H1 (cell line): Measurements from ENCODE around the gene MSI2. TPM values are rescaled to one million over a fixed set of nuclear protein-coding genes. Genes with fewer than 3 reads are reported as not detected.

Experiments used
- CTCF ChIA-PET: fragments of 300-600 bp; sonication (Branson Sonifier 250); formaldehyde crosslinking; loops from one replicate; lab custom pipeline; 2021; ENCODE audit not compliant: partially characterized antibody; lab: Charles Lee
- POLR2A ChIA-PET: fragments of 300-600 bp; sonication (Branson Sonifier 250); formaldehyde crosslinking; loops from one replicate; lab custom pipeline; 2021; ENCODE audit warnings: inconsistent platforms; ENCODE audit not compliant: partially characterized antibody; lab: Charles Lee
- DNase-seq, 2 experiments: peaks; one replicate each; pipeline versions ENCODE4 v3.0.0 to v3.0.0-alpha.2; 2010 to 2022; ENCODE audit warnings: low spot score in 2 of 2, low read depth in 1 of 2, mixed read lengths in 1 of 2
- FAIRE-seq: peaks from 2 replicates; lab custom pipeline; 2011; peaks lifted over from hg19 to GRCh38; lab: Jason Lieb, UNC
- H2AFZ ChIP-seq: 2 replicates; pipeline ENCODE4 v1.8.1; 2012; ENCODE audit warnings: low read length, inconsistent platforms
- H2AK5ac ChIP-seq: 2 replicates; pipeline ENCODE4 v1.6.1; 2013; ENCODE audit warnings: low read depth, low read length
- H2BK120ac ChIP-seq: replicated peaks from 2 replicates; pipeline ENCODE3; 2013; ENCODE audit warnings: low read depth, low read length, inconsistent platforms
- H2BK12ac ChIP-seq: 2 replicates; pipeline ENCODE4 v1.6.1; 2013; ENCODE audit warnings: low read depth, low read length
- H2BK15ac ChIP-seq: 2 replicates; pipeline ENCODE4 v1.6.1; 2013; ENCODE audit warnings: low read length
- H2BK20ac ChIP-seq: 2 replicates; pipeline ENCODE4 v1.6.1; 2013; ENCODE audit warnings: low read length
- H2BK5ac ChIP-seq: 2 replicates; pipeline ENCODE4 v1.6.1; 2013; ENCODE audit warnings: low read depth, low read length
- H3K14ac ChIP-seq: 2 replicates; pipeline ENCODE4 v1.6.1; 2013; ENCODE audit warnings: inconsistent platforms; ENCODE audit not compliant: insufficient read length
- H3K18ac ChIP-seq: 2 replicates; pipeline ENCODE4 v1.6.1; 2013; ENCODE audit warnings: low read length; ENCODE audit errors: extremely low read depth
- H3K23ac ChIP-seq: 2 replicates; pipeline ENCODE4 v1.6.1; 2013; ENCODE audit warnings: inconsistent platforms; ENCODE audit not compliant: insufficient read length
- H3K23me2 ChIP-seq: 2 replicates; pipeline ENCODE4 v1.6.1; 2013; ENCODE audit warnings: low read depth, low read length
- H3K27ac ChIP-seq: 2 replicates; pipeline ENCODE4 v1.6.1; 2011; ENCODE audit warnings: low read depth, low read length, inconsistent platforms
- H3K27me3 ChIP-seq, 4 experiments: replicated peaks in 1 of 4; 1 replicate in 1 of 4; 2 replicates in 3 of 4; pipeline versions ENCODE4 v1.6.1 to v1.8.1; 2011 to 2013; ENCODE audit warnings: low read length in 3 of 4, mild to moderate bottlenecking in 3 of 4, inconsistent platforms in 2 of 4, mixed read lengths in 2 of 4, moderate library complexity in 1 of 4; ENCODE audit not compliant: control insufficient read depth in 3 of 4, insufficient read depth in 3 of 4; ENCODE audit errors: extremely low read depth in 1 of 4
- H3K36me3 ChIP-seq, 4 experiments: 2 replicates each; pipeline versions ENCODE4 v1.6.1 to v1.8.1; 2011 to 2013; ENCODE audit warnings: mild to moderate bottlenecking in 4 of 4, low read length in 3 of 4, moderate library complexity in 2 of 4, control low read depth in 1 of 4, inconsistent platforms in 1 of 4; ENCODE audit not compliant: insufficient read depth in 4 of 4, control insufficient read depth in 2 of 4
- H3K4ac ChIP-seq: replicated peaks from 2 replicates; pipeline ENCODE3; 2013; ENCODE audit warnings: low read length, low read depth, mixed read lengths, inconsistent platforms; ENCODE audit not compliant: insufficient read length
- H3K4me1 ChIP-seq, 4 experiments: replicated peaks in 1 of 4; 1 replicate in 1 of 4; 2 replicates in 3 of 4; pipeline versions ENCODE4 v1.6.1 to v1.8.1; 2011 to 2013; ENCODE audit warnings: low read length in 3 of 4, inconsistent platforms in 2 of 4, mixed read lengths in 1 of 4; ENCODE audit not compliant: insufficient read depth in 4 of 4, control insufficient read depth in 3 of 4
- H3K4me2 ChIP-seq, 2 experiments: 2 replicates each; pipeline versions ENCODE4 v1.6.1 to v1.8.1; 2011 to 2013; ENCODE audit warnings: low read depth in 2 of 2, low read length in 2 of 2, control low read depth in 1 of 2, inconsistent platforms in 1 of 2, mild to moderate bottlenecking in 1 of 2; ENCODE audit not compliant: insufficient read depth in 1 of 2
- H3K4me3 ChIP-seq, 4 experiments: fragments of 200-600, 300-600 bp in 1 of 4; sonication (generic), shearing (Covaris generic), sonication (Bioruptor Twin) in 1 of 4; 2 replicates each; pipeline versions ENCODE4 v1.5.1 to v1.8.1; 2011 to 2016; ENCODE audit warnings: low read length in 4 of 4, low read depth in 3 of 4, control low read depth in 2 of 4, inconsistent platforms in 2 of 4, mild to moderate bottlenecking in 2 of 4, mixed read lengths in 1 of 4, moderate library complexity in 1 of 4; ENCODE audit not compliant: insufficient read depth in 2 of 4; ENCODE audit errors: extremely low read depth in 1 of 4
- H3K56ac ChIP-seq: replicated peaks from 2 replicates; pipeline ENCODE3; 2013; ENCODE audit warnings: low read depth, mild to moderate bottlenecking, mixed read lengths, low read length, inconsistent platforms; ENCODE audit not compliant: insufficient read length
- H3K79me1 ChIP-seq: 2 replicates; pipeline ENCODE4 v1.6.1; 2013; ENCODE audit warnings: low read depth, low read length, control low read depth
- H3K79me2 ChIP-seq, 2 experiments: 2 replicates each; pipeline versions ENCODE4 v1.6.1 to v1.8.1; 2012 to 2013; ENCODE audit warnings: low read length in 2 of 2, mild to moderate bottlenecking in 2 of 2, inconsistent platforms in 1 of 2; ENCODE audit not compliant: insufficient read depth in 2 of 2, control insufficient read depth in 1 of 2
- H3K9ac ChIP-seq, 4 experiments: replicated peaks in 1 of 4; 1 replicate in 1 of 4; 2 replicates in 3 of 4; pipeline versions ENCODE4 v1.6.1 to v1.8.1; 2011 to 2013; ENCODE audit warnings: low read depth in 3 of 4, low read length in 3 of 4, control low read depth in 2 of 4, mild to moderate bottlenecking in 2 of 4, moderate library complexity in 2 of 4, inconsistent platforms in 1 of 4; ENCODE audit errors: extremely low read depth in 1 of 4
- H3K9me3 ChIP-seq, 2 experiments: 2 replicates each; pipeline versions ENCODE4 v1.6.1 to v1.8.1; 2012 to 2013; ENCODE audit warnings: mild to moderate bottlenecking in 2 of 2, moderate library complexity in 2 of 2, control low read depth in 1 of 2, inconsistent platforms in 1 of 2, low read depth in 1 of 2, low read length in 1 of 2, mixed read lengths in 1 of 2; ENCODE audit not compliant: insufficient read depth in 2 of 2
- H4K20me1 ChIP-seq, 2 experiments: replicated peaks in 1 of 2; 2 replicates each; pipeline versions ENCODE3 to v1.8.1; 2011 to 2013; ENCODE audit warnings: inconsistent platforms in 2 of 2, low read length in 2 of 2, mild to moderate bottlenecking in 1 of 2; ENCODE audit not compliant: insufficient read depth in 2 of 2, control insufficient read depth in 1 of 2
- H4K5ac ChIP-seq: 2 replicates; pipeline ENCODE4 v1.6.1; 2013; ENCODE audit warnings: low read length, low read depth, mixed read lengths, inconsistent platforms; ENCODE audit not compliant: insufficient read length
- H4K8ac ChIP-seq: 2 replicates; pipeline ENCODE4 v1.8.0; 2013; ENCODE audit warnings: mild to moderate bottlenecking, moderate library complexity, low read length, inconsistent platforms; ENCODE audit not compliant: insufficient read depth; ENCODE audit errors: extremely low read depth
- H4K91ac ChIP-seq: replicated peaks from 2 replicates; pipeline ENCODE3; 2013; ENCODE audit warnings: low read length, mixed read lengths, inconsistent platforms; ENCODE audit not compliant: insufficient read length
- SUZ12 ChIP-seq: fragments of 200-600 bp; sonication (generic); IDR thresholded peaks from 2 replicates; pipeline ENCODE4 v1.6.1; 2012; ENCODE audit warnings: mild to moderate bottlenecking, inconsistent platforms, low read length, moderate library complexity, mixed read lengths
- TAF1 ChIP-seq: IDR thresholded peaks from 2 replicates; pipeline ENCODE4 v1.6.1; 2011; ENCODE audit warnings: mild to moderate bottlenecking, low read depth, low read length
- WGBS, 2 experiments: shearing (Covaris generic) in 1 of 2; methylation state at CpG; one replicate each; pipeline versions ENCODE4 v1.1.6 to v1.1.7; 2013 to 2015; ENCODE audit warnings: low lambda C conversion rate in 2 of 2, mixed read lengths in 2 of 2, inconsistent platforms in 1 of 2, low coverage in 1 of 2, missing lambda C conversion rate in 1 of 2; ENCODE audit not compliant: insufficient replicate concordance in 2 of 2, insufficient coverage in 1 of 2, insufficient read length in 1 of 2; ENCODE audit errors: extremely low coverage in 1 of 2, missing lambda C conversion rate in 1 of 2; 5-methylcytosine and 5-hydroxymethylcytosine counted together
- polyA plus RNA-seq, 7 experiments: library from polyadenylated mRNA; depleted of rRNA in 3 of 7; stranded (reverse) in 5 of 7; unstranded in 2 of 7; fragments of >200 nt in 5 of 7; fragments of 200-250 nt in 2 of 7; gene quantifications; 1 replicate in 5 of 7; 2 replicates in 1 of 7; 4 replicates in 1 of 7; pipeline versions ENCODE4 v1.2.1 to v1.2.3, GENCODE V29; 2011 to 2013; ENCODE audit warnings: missing spikeins in 2 of 7, mixed read lengths in 2 of 7
- total RNA-seq: library from RNA; stranded (reverse); fragmentation: NEBNext Ultra II Directional; extraction: Animal tissue kit (Norgen Biotek cat#: 25700); gene quantifications from 2 replicates; pipeline ENCODE4 v1.2.1, GENCODE V29; 2021

MSI2 gene
- total and polyA plus RNA-seq, 2 of the 8 experiments (the other 6 are each of a cell fraction or from before 2014, with no cell fraction given), result 36.7 to 80.6 TPM

GRCh38 chr17:57330587-57330986, 74.3 kb downstream of the MSI2 start:
- Histone ChIP-seq H3K4me3 (no peak overlapping the region), H2AFZ (no peak overlapping the region), H3K18ac (no peak overlapping the region), H3K9me3 (no peaks in the 10 kb centered on the region), H2BK20ac (no peak overlapping the region), H3K23me2 (peaks cover 3% of the 10 kb centered on the region; the same call in 1 of the 2 replicates), H3K4ac (no peak overlapping the region), H4K5ac (no peak overlapping the region), H3K9ac (no peak overlapping the region), H3K56ac (no peak overlapping the region), H3K79me2 (peaks cover 0 to 54% of the 10 kb centered on the region in 2 experiments; a peak in 3 of 4 replicates), H3K79me1 (peaks cover 9% of the 10 kb centered on the region), H2BK12ac (no peak overlapping the region), H2BK120ac (no peak overlapping the region), H2BK15ac (no peak overlapping the region), H3K27me3 (no peaks in the 10 kb centered on the region), H3K27ac (no peak overlapping the region), H3K36me3 (no peaks in the 10 kb centered on the region), H3K4me2 (no peak overlapping the region), H4K20me1 (peaks cover 2 to 21% of the 10 kb centered on the region in 2 experiments), H2AK5ac (no peak overlapping the region), H2BK5ac (no peak overlapping the region), H3K23ac (no peak overlapping the region), H4K8ac (no peak overlapping the region), H3K14ac (no peak overlapping the region), H4K91ac (no peak overlapping the region), H3K4me1 (peaks cover 0 to 10% (median 8%) of the 10 kb centered on the region in 4 experiments; a peak in 6 of 7 replicates)
- ChIA-PET POLR2A (interaction anchor here (1.0 kb wide), 1 partner anchor 9 kb away, joined by 3 read pairs; no protein-coding TSS in a partner anchor), CTCF (interaction anchor here (0.9 to 2.0 kb wide), 4 partner anchors 11 to 70 kb away, joined by 3 to 7 read pairs (median 4); no protein-coding TSS in a partner anchor)
- 90% methylated on average over 6 of the region's 6 CpGs; no CpG with 5 or more reads in 1 of the 2 experiments for WGBS, 2 experiments
- no peak for TF ChIP-seq TAF1
- no peak for TF ChIP-seq SUZ12
- DNase-seq (no peak), FAIRE-seq (no peak)
